Activated CD4-positive, alpha-beta T cell treated with anti-CD3 and anti-CD28 coated beads for 48 hours (primary cell): ENCODE data around the gene MFSD1.

Experiments used
- DNase-seq: peaks from one replicate; pipeline ENCODE4 v3.0.0-alpha.2; 2020

The MFSD1 gene

DNA sequence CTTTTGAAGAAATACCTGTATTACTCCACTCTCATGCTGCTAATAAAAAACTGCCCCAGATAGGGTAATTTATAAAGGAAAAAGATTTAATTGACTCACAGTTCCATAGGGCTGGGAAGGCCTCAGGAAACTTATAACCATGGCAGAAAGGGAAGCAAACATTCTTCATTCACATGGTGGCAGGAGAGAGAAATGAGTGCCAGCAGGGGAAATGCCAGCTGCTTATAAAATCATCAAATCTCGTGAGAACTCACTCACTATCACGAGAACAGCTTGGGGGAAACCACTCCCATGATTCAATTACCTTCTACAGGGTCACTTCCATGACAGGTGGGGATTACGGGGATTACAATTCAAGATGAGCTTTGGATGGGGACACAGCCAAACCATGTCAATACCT is 18.7 kb downstream of the MFSD1 start:
- no peak for DNase-seq

DNA sequence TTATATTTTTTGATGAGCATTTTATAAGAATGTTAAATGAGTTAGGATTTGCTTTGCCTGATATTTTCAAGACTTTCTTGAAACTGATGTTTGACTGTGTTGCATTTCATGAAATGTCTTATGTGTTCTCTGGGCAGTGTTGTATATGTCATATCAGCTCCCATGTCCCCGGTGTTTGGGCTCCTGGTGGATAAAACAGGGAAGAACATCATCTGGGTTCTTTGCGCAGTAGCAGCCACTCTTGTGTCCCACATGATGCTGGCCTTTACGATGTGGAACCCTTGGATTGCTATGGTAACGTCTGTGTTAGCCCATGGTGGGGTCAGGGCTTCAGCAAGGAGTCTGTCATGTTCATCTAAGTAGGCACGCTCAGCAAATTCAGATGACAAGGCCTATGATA is 20.0 kb downstream of the MFSD1 start:
- no peak for DNase-seq

DNA sequence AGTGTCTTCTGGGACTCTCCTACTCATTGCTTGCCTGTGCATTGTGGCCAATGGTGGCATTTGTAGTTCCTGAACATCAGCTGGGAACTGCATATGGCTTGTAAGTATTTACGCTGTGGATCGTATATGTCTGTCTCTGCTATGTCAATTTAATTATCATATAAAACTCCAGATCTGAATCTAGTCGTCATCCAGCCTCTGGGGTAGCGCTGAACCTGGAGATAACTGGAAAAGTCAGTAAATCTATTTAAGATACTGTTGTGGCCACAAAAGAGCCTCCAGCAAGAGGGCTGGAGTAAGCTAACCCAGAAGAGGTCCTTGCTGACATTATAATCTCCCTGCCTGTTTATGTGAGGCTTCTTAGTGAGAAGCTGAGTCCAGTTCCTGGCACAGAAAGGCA is 21.6 kb downstream of the MFSD1 start:
- DNase-seq, result no peak

GRCh38 chr3:158827773-158828172 is 25.9 kb downstream of the MFSD1 start:
- DNase-seq, result no peak

DNA sequence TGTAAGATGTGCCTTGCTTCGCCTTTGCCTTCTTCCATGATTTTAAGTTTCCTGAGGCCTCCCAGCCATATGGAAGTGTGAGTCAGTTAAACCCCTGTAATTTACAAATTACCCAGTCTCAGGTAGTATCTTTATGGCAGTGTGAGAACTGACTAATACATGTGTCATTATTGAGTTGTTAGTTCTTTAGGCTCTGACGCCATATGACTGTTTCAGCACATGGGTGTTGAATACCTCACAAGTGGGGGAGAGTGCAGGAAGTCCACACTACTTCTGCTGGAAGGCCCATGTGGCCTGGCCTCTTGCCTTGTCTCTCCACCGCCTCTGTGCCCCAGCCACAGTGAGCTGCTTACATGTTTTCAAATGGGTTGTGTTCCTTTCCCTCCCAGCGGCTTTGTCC is 28.5 kb downstream of the MFSD1 start:
- no peak for DNase-seq

- no peak for DNase-seq
Measured at GRCh38 chr3:158831861-158832260, 30.0 kb downstream of the MFSD1 start.

DNA sequence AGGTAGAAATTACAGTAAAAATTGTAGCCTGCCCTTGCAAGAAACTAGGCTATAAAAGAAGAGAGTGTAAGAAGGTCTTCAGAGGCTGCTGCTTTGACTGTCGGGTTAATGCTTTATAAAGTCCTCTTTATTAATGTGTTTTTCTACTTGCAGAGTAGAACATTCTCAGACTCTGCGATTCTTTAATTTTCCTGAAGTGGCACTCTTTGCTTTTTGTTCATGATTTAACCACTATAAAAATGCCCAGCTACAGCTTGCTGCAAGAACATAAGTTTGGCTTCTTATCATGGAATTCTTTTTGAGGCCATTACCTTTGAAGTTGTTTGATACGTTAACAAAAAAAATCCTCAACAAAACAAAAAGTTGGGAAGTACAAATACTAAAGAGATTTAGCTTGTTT is 33.8 kb downstream of the MFSD1 start:
- no peak for DNase-seq

DNA sequence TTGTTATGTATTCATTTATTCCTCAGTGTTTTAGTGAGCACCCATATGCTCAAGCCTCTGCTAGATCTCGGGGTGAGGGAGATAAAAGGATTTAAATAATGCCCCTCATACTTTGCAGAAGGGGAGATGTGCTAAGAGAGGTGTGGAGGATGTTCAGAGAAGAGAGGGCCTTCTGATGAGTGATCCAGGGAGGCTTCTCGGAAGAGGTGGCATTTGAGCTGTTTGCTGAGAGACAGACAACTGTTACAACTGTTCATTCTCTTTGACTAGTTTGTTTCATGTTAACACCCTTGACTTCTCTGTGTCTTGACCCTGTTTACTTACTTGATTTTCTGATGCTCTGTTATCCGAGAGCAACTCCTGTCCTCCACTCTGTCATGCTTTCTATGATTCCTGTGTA is 34.5 kb downstream of the MFSD1 start:
- no peak for DNase-seq

DNA sequence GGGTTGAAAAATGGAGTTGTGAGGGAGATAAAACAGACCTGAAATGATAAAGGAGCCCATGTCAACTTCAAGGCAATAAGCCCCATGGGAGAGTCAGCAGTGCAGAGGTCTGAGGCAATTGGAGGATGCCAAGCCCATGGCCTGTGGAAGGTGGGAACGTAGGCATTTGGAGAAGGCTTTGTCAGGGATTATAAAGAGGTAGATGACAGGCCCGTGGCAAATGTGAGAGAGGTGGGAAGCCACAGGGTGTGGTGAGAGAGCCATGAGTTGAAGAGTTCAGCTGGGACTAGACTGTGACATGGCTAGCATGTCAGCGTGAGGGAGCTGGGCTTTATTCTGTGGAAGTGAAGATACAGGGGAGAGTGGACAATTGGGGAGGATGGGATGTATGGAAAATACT is 35.4 kb downstream of the MFSD1 start:
- no peak for DNase-seq

DNA sequence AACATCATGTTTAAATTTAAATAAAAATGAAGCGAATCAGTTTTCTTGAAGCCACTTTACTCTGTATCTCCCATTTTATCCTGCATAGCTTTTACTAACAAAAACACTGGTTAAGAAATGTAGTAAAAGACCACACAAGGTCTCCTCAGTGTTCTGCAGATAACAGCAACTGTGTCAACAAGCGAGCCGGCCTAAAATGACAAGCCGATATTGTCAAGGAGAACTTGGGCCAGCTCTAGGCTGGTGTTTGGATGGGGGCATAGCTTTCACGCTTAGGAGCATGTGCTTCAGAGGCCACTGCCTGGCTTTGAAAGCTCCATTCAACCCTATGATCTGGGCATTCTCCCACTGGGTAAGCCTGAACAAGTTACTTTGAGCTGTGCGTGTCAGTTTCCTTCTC is 38.1 kb downstream of the MFSD1 start:
- DNase-seq, result no peak

GRCh38 chr3:158841387-158841786 is 39.5 kb downstream of the MFSD1 start:
- no peak for DNase-seq

- no peak for DNase-seq
Measured at GRCh38 chr3:158842976-158843375, 41.1 kb downstream of the MFSD1 start.

DNA sequence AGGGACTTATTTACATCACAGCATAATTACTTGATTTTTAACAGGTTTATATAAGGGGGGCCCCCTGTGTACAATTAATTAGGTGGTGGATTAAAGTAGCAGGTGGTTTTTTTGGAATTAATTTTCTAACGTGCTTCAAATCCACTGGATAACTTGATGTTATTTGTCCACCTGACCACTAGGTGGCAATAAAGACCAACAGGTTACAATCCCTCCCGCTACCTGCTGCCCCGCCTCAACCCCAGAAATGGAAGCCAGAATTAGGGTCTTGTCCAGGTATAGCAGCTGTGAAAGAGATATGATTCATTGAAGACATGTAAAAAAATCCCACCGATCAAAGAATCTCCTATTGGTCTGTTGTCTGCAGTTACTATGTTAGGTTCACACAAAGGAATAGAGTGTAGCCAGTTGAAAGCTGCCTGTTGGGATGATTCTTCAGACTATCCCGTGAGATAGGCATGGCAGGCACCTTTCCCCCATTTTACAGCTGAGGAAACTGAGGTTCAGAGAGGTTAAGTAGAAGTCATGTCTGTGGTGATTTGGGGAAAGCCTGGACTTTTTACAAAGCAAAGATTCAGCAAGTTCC is 44.0 kb downstream of the MFSD1 start:
- peak; percentile 22 for DNase-seq

DNA sequence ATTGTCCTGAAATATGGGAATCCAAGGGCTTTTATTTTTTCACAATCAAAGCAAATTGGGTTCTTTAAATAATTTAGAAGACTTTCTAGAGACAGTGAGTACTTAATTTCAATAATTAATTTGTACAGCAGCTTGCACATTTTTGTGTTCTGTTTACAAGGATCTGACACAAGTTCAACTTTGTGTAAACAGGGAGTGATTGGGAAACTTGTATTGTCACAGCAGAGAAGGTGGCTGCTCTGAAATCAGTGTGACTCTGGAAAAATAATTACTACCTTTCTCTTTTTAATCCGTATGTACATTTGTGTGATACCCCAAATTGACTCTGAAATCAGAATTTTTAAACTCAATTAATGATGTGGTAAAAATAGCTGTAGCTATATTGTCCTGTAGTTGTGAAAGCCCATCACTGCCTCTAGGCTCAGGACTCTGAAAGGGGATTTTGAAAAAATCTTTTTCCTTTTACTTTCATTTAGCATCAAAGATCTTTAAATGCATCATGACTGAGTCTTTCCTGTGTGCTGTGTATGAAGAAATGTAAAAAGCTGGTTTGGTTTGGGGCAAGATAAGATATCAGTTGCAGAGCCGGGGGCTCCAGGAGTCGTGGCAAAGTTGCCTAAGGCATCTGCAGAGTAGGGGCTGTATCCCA is 45.1 kb downstream of the MFSD1 start:
- DNase-seq, result no peak

DNA sequence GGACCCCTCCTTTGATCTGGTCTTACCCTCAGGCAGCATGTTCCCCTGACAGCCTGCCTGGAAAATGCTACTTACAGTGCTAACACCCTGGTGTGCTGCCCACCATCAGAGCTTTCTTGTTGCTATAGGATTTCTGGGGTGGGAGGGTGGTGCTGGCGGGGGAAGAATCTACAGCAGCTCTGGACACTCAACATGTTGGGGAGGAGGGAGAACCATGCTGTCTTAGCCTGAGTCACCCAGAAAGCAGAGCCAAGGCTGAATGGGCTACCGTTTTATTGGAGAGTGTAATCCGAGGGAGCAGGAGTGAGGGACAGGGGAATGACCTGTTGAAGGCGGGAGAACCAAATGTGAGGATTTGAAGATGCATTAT is 45.6 kb downstream of the MFSD1 start:
- no peak for DNase-seq

GRCh38 chr3:158847885-158848284 is 46.0 kb downstream of the MFSD1 start:
- no peak for DNase-seq

GRCh38 chr3:158849757-158850156 is 47.9 kb downstream of the MFSD1 start:
- no peak for DNase-seq

- DNase-seq, result no peak
Measured at GRCh38 chr3:158859362-158859761, 57.5 kb downstream of the MFSD1 start.

DNA sequence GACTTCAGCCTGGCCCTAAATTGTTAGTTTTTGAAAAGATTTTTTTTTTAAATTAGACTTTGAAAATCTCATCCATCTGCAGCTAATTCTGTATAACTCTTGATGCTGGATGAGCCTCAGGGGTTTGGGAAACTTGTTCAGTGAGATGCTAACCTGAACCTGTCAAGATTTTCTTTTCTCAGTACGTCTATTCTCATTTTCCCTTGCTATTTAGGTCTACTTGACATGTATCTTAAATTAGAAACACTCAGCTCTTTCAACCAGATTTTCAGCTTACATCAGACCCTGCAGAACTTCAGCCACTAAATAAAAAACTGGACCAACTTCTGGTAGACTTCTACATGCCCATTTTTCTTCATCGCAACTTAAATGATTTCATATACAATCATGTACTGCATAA is 61.4 kb downstream of the MFSD1 start:
- no peak for DNase-seq

DNA sequence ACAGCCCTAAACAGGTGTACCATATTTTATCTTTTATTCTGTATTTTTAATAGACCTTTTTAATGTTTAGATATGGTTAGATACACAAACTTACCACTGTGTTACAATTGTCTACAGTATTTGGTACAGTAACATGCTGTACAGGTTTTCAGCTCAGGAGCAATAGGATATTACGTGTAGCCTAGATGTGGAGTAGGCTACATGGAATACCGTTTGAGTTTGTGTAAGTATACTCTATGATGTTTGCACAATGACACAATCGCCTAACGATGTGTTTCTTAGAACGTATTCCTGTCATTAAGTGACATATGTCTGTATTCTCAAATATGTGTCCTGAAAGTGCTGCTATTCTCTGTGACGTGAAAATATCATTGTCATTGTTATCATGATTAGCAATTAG is 62.6 kb downstream of the MFSD1 start:
- DNase-seq, result no peak

- no peak for DNase-seq
Measured at GRCh38 chr3:158875700-158876099, 73.8 kb downstream of the MFSD1 start.
